Measurements from ENCODE around the gene EHD2.
A peak's percentile ranks its signal among the peaks of the same experiment; 100 is the strongest.

DNA sequence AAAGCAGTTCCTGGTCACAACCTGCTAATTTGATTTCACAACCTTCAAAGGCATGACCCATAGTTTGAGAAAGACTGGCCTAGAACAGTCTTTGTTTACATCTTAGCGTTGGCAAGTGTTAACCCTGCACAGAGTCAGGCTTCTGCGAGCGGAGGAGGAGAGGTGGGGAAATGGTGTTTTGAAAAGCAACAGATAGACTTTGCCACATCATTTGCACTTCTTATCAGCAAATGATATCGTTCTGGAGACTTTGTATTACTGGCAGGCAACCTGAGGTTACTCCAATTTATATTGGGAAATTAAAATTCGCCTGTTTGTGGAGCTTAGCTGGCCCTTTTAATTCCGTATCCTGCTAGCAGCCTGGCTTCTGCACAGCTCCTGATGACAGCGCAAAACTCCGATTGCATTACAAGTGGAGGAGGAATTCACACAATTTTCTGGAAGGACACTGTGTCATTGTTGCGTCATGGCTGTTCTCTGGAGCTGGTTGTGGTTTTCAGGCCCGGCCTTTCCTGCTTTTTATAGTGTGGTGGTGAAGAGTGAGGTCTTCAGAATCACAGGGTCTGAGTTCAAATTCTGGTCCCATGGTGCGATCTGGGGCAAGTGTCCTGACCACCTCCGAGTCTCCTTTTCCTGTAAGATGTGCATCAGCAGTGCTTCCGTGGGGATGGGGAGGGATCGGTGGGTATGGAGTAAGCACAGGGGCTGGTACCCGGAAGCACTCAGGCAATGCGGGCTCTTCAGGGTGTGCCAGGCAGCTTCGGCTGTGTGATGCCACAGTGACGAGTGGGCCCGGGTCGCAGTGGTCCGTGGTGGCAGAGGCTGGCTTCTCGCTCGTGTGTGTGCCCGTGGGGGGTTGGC is 49.1 kb upstream of the EHD2 start:
- TF ChIP-seq, protein P1, sequence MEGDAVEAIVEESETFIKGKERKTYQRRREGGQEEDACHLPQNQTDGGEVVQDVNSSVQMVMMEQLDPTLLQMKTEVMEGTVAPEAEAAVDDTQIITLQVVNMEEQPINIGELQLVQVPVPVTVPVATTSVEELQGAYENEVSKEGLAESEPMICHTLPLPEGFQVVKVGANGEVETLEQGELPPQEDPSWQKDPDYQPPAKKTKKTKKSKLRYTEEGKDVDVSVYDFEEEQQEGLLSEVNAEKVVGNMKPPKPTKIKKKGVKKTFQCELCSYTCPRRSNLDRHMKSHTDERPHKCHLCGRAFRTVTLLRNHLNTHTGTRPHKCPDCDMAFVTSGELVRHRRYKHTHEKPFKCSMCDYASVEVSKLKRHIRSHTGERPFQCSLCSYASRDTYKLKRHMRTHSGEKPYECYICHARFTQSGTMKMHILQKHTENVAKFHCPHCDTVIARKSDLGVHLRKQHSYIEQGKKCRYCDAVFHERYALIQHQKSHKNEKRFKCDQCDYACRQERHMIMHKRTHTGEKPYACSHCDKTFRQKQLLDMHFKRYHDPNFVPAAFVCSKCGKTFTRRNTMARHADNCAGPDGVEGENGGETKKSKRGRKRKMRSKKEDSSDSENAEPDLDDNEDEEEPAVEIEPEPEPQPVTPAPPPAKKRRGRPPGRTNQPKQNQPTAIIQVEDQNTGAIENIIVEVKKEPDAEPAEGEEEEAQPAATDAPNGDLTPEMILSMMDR (IDR thresholded peaks at IDR 0.05) = no peak
- TF ChIP-seq POLR2A (IDR thresholded peaks at IDR 0.05) = peak in 1 of 2 donors; percentile 13
- TF ChIP-seq POLR2AphosphoS5 (IDR thresholded peaks at IDR 0.05) = peak; percentile 90

All from gastroesophageal sphincter (tissue), 3 donors.